KOPT-K1 (cell line): ENCODE data around the gene RNF111.
"Not testable (repeated sequence)": the region's sequence is repeated elsewhere in the genome, so short reads cannot be mapped to it uniquely, and the experiment has no call there.

Source experiments
- H3K27ac ChIP-seq: fragments of 200-600 bp; sonication (generic); 2 replicates; pipeline ENCODE4 v1.5.1; 2016; ENCODE audit warnings: antibody characterized with exemption, mild to moderate bottlenecking, low read depth, low read length; ENCODE audit not compliant: poor library complexity, severe bottlenecking
- H3K36me3 ChIP-seq: fragments of 200-600 bp; sonication (generic); 2 replicates; pipeline ENCODE4 v1.5.1; 2017; ENCODE audit warnings: antibody characterized with exemption, mild to moderate bottlenecking, low read length, moderate library complexity; ENCODE audit not compliant: insufficient read depth
- H3K9me3 ChIP-seq: fragments of 200-600 bp; sonication (generic); 2 replicates; pipeline ENCODE4 v1.5.1; 2017; ENCODE audit warnings: antibody characterized with exemption, low read length, mild to moderate bottlenecking; ENCODE audit not compliant: insufficient read depth, poor library complexity, severe bottlenecking

RNF111 gene

GRCh38 chr15:58985443-58985842 is 2.0 kb upstream of the RNF111 start:
- no peaks in the 10 kb centered on the region for H3K9me3 ChIP-seq
- H3K36me3 ChIP-seq, result peaks cover 4% of the 10 kb centered on the region
- no peak overlapping the region for H3K27ac ChIP-seq

GRCh38 chr15:58987036-58987435 is 427 bp upstream of the RNF111 start:
- peak overlapping the region; percentile 86 for H3K27ac ChIP-seq
- H3K36me3 ChIP-seq, result peaks cover 19% of the 10 kb centered on the region
- no peaks in the 10 kb centered on the region for H3K9me3 ChIP-seq

- Histone ChIP-seq H3K27ac (peak overlapping the region; percentile 86), H3K9me3 (no peaks in the 10 kb centered on the region), H3K36me3 (peaks cover 28% of the 10 kb centered on the region)
Observed at GRCh38 chr15:58988006-58988785, 733 bp downstream of the RNF111 start.

GRCh38 chr15:58992181-58992580 is 4.7 kb downstream of the RNF111 start:
- Histone ChIP-seq H3K36me3 (peaks cover 33% of the 10 kb centered on the region), H3K9me3 (no peaks in the 10 kb centered on the region), H3K27ac (no peak overlapping the region)

DNA sequence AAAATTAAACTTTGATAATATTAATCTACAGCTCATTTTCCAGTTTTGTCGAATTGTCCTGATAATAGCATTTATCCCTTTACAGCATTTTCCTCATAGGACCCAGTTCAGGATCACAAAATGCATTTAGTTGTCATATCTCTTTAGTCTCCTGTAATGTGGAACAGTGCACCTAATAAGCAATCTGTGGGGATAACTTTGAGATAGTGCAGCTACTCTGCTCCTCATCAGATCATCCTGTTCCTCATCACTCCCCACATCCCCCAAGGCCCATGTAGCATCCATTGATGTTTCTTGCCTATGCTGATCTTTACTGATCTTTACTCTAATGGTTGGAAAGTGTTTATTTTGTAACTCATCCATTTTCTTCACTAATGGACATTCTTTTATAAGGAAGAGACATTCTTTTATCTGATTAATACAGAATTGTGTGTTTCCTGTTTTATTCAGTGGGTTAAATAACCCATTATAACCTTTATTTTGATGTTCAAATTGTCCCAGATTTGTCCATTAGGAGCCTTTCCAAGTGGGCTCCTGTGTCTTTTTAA is 7.5 kb downstream of the RNF111 start:
- Histone ChIP-seq H3K27ac (no peak overlapping the region), H3K36me3 (peaks cover 33% of the 10 kb centered on the region), H3K9me3 (no peaks in the 10 kb centered on the region)

GRCh38 chr15:58999694-59000093 is 12.2 kb downstream of the RNF111 start:
- Histone ChIP-seq H3K9me3 (no peaks in the 10 kb centered on the region), H3K36me3 (peaks cover 14% of the 10 kb centered on the region), H3K27ac (no peak overlapping the region)

- H3K9me3 ChIP-seq, H3K27ac ChIP-seq: not testable (repeated sequence)
- H3K36me3 ChIP-seq, result peaks cover 19% of the 10 kb centered on the region
Observed at GRCh38 chr15:59000251-59000650, 12.8 kb downstream of the RNF111 start.

GRCh38 chr15:59001946-59002345 is 14.5 kb downstream of the RNF111 start:
- Histone ChIP-seq H3K9me3 (no peaks in the 10 kb centered on the region), H3K36me3 (peaks cover 32% of the 10 kb centered on the region), H3K27ac (no peak overlapping the region)

GRCh38 chr15:59002418-59002859 is 15.0 kb downstream of the RNF111 start:
- H3K27ac ChIP-seq, result no peak overlapping the region
- no peaks in the 10 kb centered on the region for H3K9me3 ChIP-seq
- H3K36me3 ChIP-seq, result peaks cover 37% of the 10 kb centered on the region

GRCh38 chr15:59005579-59005978 is 18.1 kb downstream of the RNF111 start:
- Histone ChIP-seq H3K36me3 (peaks cover 37% of the 10 kb centered on the region), H3K9me3 (no peaks in the 10 kb centered on the region), H3K27ac (no peak overlapping the region)

- Histone ChIP-seq H3K36me3 (peaks cover 41% of the 10 kb centered on the region), H3K9me3 (no peaks in the 10 kb centered on the region)
Observed at GRCh38 chr15:59008086-59008485, 20.6 kb downstream of the RNF111 start.

GRCh38 chr15:59011262-59011952 is 23.9 kb downstream of the RNF111 start:
- H3K9me3 ChIP-seq, result no peaks in the 10 kb centered on the region
- no peak overlapping the region for H3K27ac ChIP-seq
- peaks cover 22% of the 10 kb centered on the region for H3K36me3 ChIP-seq

More at GRCh38 chr15:59008086-59008485, 20.6 kb downstream of the RNF111 start:
- H3K27ac ChIP-seq, result no peak overlapping the region

- peaks cover 15% of the 10 kb centered on the region for H3K36me3 ChIP-seq
- no peaks in the 10 kb centered on the region for H3K9me3 ChIP-seq
- no peak overlapping the region for H3K27ac ChIP-seq
Observed at GRCh38 chr15:59013246-59013873, 25.9 kb downstream of the RNF111 start.

GRCh38 chr15:59014068-59014467 is 26.6 kb downstream of the RNF111 start:
- Histone ChIP-seq H3K9me3 (no peaks in the 10 kb centered on the region), H3K27ac (no peak overlapping the region), H3K36me3 (peaks cover 15% of the 10 kb centered on the region)

- H3K9me3 ChIP-seq, result no peaks in the 10 kb centered on the region
- peaks cover 16% of the 10 kb centered on the region for H3K36me3 ChIP-seq
- H3K27ac ChIP-seq, result no peak overlapping the region
Observed at GRCh38 chr15:59017449-59017848, 30.0 kb downstream of the RNF111 start.
